ENCODE measurements around the gene CLSTN2.

Gene CLSTN2

DNA sequence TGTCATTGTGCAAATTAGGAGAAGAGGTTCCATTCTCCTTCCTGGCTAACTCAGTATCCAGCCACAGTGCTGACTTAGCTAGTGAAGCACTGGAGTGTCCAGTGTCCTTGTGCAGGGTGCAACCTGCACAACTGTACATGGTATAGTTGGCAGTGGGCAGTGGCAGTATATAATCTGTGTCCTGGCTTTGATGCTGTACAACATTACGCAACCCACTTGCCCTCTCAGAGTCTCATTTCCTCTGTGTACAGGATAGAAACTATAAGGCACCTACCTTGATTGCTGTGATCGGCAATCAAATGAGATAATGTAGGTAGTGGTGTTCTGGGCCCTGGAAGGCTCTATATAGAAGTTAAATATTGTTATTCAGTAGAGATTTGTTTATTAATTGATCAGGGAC is 333.6 kb downstream of the CLSTN2 start:
- DNase-seq = no peak
- H3K4ac ChIP-seq (ENCODE audit: low read depth, low read length) = no peak overlapping the region
- no peaks in the 10 kb centered on the region for H3K79me2 ChIP-seq (ENCODE audit: control insufficient read depth, insufficient read depth, low read length, poor library complexity)
- no peak overlapping the region for H3K4me2 ChIP-seq (ENCODE audit: low read length)
- no peak overlapping the region for H3K27ac ChIP-seq (ENCODE audit: low read depth, low read length)
- H3K27me3 ChIP-seq (ENCODE audit: insufficient read depth, low read length) = no peaks in the 10 kb centered on the region
- no peak overlapping the region for H2AK5ac ChIP-seq (ENCODE audit: low read length)
- no peaks in the 10 kb centered on the region for H3K36me3 ChIP-seq (ENCODE audit: control insufficient read depth in 1 of 2, insufficient read depth in 2 of 2, low read length in 2 of 2)
- H3K4me3 ChIP-seq (ENCODE audit: low read depth, low read length) = no peak overlapping the region
- WGBS (ENCODE audit: extremely low coverage, insufficient coverage, insufficient read length) = no CpG with 5 or more reads among the region's 2 CpGs
- H2BK5ac ChIP-seq (ENCODE audit: low read depth, low read length, poor library complexity) = no peak overlapping the region
- H3K23ac ChIP-seq (ENCODE audit: low read length) = no peak overlapping the region
- no peak overlapping the region for H4K8ac ChIP-seq (ENCODE audit: low read depth, low read length)
- H2AFZ ChIP-seq (ENCODE audit: insufficient read depth, low read length, poor library complexity) = no peak overlapping the region
- peaks cover 3% of the 10 kb centered on the region in 2 experiments for H3K4me1 ChIP-seq (ENCODE audit: control insufficient read depth in 1 of 2, insufficient read depth in 2 of 2, low read length in 2 of 2)
- no peak overlapping the region for H2BK12ac ChIP-seq (ENCODE audit: low read length)
- H4K12ac ChIP-seq (ENCODE audit: low read depth, low read length) = no peak overlapping the region
- no peak overlapping the region for H3K18ac ChIP-seq (ENCODE audit: low read length)
- H3K9ac ChIP-seq (ENCODE audit: low read length) = no peak overlapping the region
- no peaks in the 10 kb centered on the region for H3K9me3 ChIP-seq (ENCODE audit: insufficient read depth, low read depth, low read length)
- H4K91ac ChIP-seq (ENCODE audit: low read depth, low read length) = no peak overlapping the region
- no peak overlapping the region for H2BK120ac ChIP-seq (ENCODE audit: insufficient read depth, low read length, poor library complexity)
- H3K14ac ChIP-seq (ENCODE audit: low read length) = no peak overlapping the region
- no peaks in the 10 kb centered on the region for H3K79me1 ChIP-seq (ENCODE audit: low read length)

DNA sequence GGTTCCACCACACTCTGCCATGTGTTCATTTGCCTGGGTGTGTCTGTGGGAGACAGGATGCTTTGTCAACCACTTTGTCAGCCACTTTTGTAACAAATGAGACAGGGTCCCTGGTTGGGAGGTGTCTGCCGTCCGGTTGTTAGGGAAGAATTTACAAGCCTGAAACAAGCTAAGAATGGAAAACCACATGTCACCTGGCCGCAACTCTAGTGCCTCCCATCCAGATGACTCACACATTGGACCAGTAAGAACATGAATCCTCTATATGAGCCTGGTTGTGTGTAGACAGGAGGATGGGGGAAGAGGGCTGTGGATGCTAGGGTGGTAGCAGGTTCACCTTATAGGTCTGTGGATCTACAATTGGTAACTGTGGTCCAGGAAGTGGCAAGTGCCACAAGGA is 335.3 kb downstream of the CLSTN2 start:
- Histone ChIP-seq H2BK5ac (ENCODE audit: low read depth, low read length, poor library complexity) (no peak overlapping the region), H3K4me3 (ENCODE audit: low read depth, low read length) (no peak overlapping the region), H3K27ac (ENCODE audit: low read depth, low read length) (no peak overlapping the region), H2AFZ (ENCODE audit: insufficient read depth, low read length, poor library complexity) (no peak overlapping the region), H3K27me3 (ENCODE audit: insufficient read depth, low read length) (no peaks in the 10 kb centered on the region), H3K9ac (ENCODE audit: low read length) (no peak overlapping the region), H3K18ac (ENCODE audit: low read length) (no peak overlapping the region), H3K79me2 (ENCODE audit: control insufficient read depth, insufficient read depth, low read length, poor library complexity) (no peaks in the 10 kb centered on the region), H3K79me1 (ENCODE audit: low read length) (no peaks in the 10 kb centered on the region), H4K8ac (ENCODE audit: low read depth, low read length) (no peak overlapping the region), H3K14ac (ENCODE audit: low read length) (no peak overlapping the region), H2BK120ac (ENCODE audit: insufficient read depth, low read length, poor library complexity) (no peak overlapping the region), H3K4ac (ENCODE audit: low read depth, low read length) (no peak overlapping the region), H4K12ac (ENCODE audit: low read depth, low read length) (no peak overlapping the region), H3K36me3 (ENCODE audit: control insufficient read depth in 1 of 2, insufficient read depth in 2 of 2, low read length in 2 of 2) (no peaks in the 10 kb centered on the region), H3K23ac (ENCODE audit: low read length) (no peak overlapping the region), H2AK5ac (ENCODE audit: low read length) (no peak overlapping the region), H3K4me2 (ENCODE audit: low read length) (no peak overlapping the region), H3K4me1 (ENCODE audit: control insufficient read depth in 1 of 2, insufficient read depth in 2 of 2, low read length in 2 of 2) (peaks cover 0 to under 1% of the 10 kb centered on the region in 2 experiments), H2BK12ac (ENCODE audit: low read length) (no peak overlapping the region), H3K9me3 (ENCODE audit: insufficient read depth, low read depth, low read length) (no peaks in the 10 kb centered on the region), H4K91ac (ENCODE audit: low read depth, low read length) (no peak overlapping the region)
- DNase-seq = no peak
- WGBS (ENCODE audit: extremely low coverage, insufficient coverage, insufficient read length) = no CpG with 5 or more reads among the region's 3 CpGs

- Histone ChIP-seq H3K27ac (ENCODE audit: low read depth, low read length) (no peak overlapping the region), H4K12ac (ENCODE audit: low read depth, low read length) (no peak overlapping the region), H2BK120ac (ENCODE audit: insufficient read depth, low read length, poor library complexity) (no peak overlapping the region), H3K14ac (ENCODE audit: low read length) (no peak overlapping the region), H3K79me2 (ENCODE audit: control insufficient read depth, insufficient read depth, low read length, poor library complexity) (no peaks in the 10 kb centered on the region), H2BK12ac (ENCODE audit: low read length) (no peak overlapping the region), H4K8ac (ENCODE audit: low read depth, low read length) (no peak overlapping the region), H3K4ac (ENCODE audit: low read depth, low read length) (no peak overlapping the region), H3K23ac (ENCODE audit: low read length) (no peak overlapping the region), H3K79me1 (ENCODE audit: low read length) (no peaks in the 10 kb centered on the region), H3K4me3 (ENCODE audit: low read depth, low read length) (no peak overlapping the region), H2BK5ac (ENCODE audit: low read depth, low read length, poor library complexity) (no peak overlapping the region), H4K91ac (ENCODE audit: low read depth, low read length) (no peak overlapping the region), H3K36me3 (ENCODE audit: control insufficient read depth in 1 of 2, insufficient read depth in 2 of 2, low read length in 2 of 2) (no peaks in the 10 kb centered on the region), H3K18ac (ENCODE audit: low read length) (no peak overlapping the region), H3K4me1 (ENCODE audit: control insufficient read depth in 1 of 2, insufficient read depth in 2 of 2, low read length in 2 of 2) (no peaks in the 10 kb centered on the region), H3K9ac (ENCODE audit: low read length) (no peak overlapping the region), H2AFZ (ENCODE audit: insufficient read depth, low read length, poor library complexity) (no peak overlapping the region), H3K27me3 (ENCODE audit: insufficient read depth, low read length) (no peaks in the 10 kb centered on the region), H2AK5ac (ENCODE audit: low read length) (no peak overlapping the region), H3K9me3 (ENCODE audit: insufficient read depth, low read depth, low read length) (no peaks in the 10 kb centered on the region), H3K4me2 (ENCODE audit: low read length) (no peak overlapping the region)
- DNase-seq = no peak
- WGBS (ENCODE audit: extremely low coverage, insufficient coverage, insufficient read length) = no CpG with 5 or more reads among the region's 5 CpGs
Measured at GRCh38 chr3:140273542-140274195, 338.7 kb downstream of the CLSTN2 start.

GRCh38 chr3:140274429-140274828 is 339.4 kb downstream of the CLSTN2 start:
- H3K36me3 ChIP-seq (ENCODE audit: control insufficient read depth in 1 of 2, insufficient read depth in 2 of 2, low read length in 2 of 2) = no peaks in the 10 kb centered on the region
- H2BK120ac ChIP-seq (ENCODE audit: insufficient read depth, low read length, poor library complexity) = no peak overlapping the region
- no peak overlapping the region for H3K4me3 ChIP-seq (ENCODE audit: low read depth, low read length)
- no peaks in the 10 kb centered on the region for H3K79me1 ChIP-seq (ENCODE audit: low read length)
- WGBS (ENCODE audit: extremely low coverage, insufficient coverage, insufficient read length) = no CpG with 5 or more reads among the region's 5 CpGs
- no peaks in the 10 kb centered on the region for H3K79me2 ChIP-seq (ENCODE audit: control insufficient read depth, insufficient read depth, low read length, poor library complexity)
- H3K9me3 ChIP-seq (ENCODE audit: insufficient read depth, low read depth, low read length) = no peaks in the 10 kb centered on the region
- no peaks in the 10 kb centered on the region for H3K4me1 ChIP-seq (ENCODE audit: control insufficient read depth in 1 of 2, insufficient read depth in 2 of 2, low read length in 2 of 2)
- H2BK5ac ChIP-seq (ENCODE audit: low read depth, low read length, poor library complexity) = no peak overlapping the region
- H3K9ac ChIP-seq (ENCODE audit: low read length) = no peak overlapping the region
- H3K4me2 ChIP-seq (ENCODE audit: low read length) = no peak overlapping the region
- H2AK5ac ChIP-seq (ENCODE audit: low read length) = no peak overlapping the region
- no peak overlapping the region for H4K91ac ChIP-seq (ENCODE audit: low read depth, low read length)
- H3K4ac ChIP-seq (ENCODE audit: low read depth, low read length) = no peak overlapping the region
- H3K23ac ChIP-seq (ENCODE audit: low read length) = no peak overlapping the region
- H3K27me3 ChIP-seq (ENCODE audit: insufficient read depth, low read length) = no peaks in the 10 kb centered on the region
- DNase-seq = no peak
- no peak overlapping the region for H3K27ac ChIP-seq (ENCODE audit: low read depth, low read length)
- H2BK12ac ChIP-seq (ENCODE audit: low read length) = no peak overlapping the region
- no peak overlapping the region for H2AFZ ChIP-seq (ENCODE audit: insufficient read depth, low read length, poor library complexity)
- H4K8ac ChIP-seq (ENCODE audit: low read depth, low read length) = no peak overlapping the region
- H3K18ac ChIP-seq (ENCODE audit: low read length) = no peak overlapping the region
- no peak overlapping the region for H3K14ac ChIP-seq (ENCODE audit: low read length)
- H4K12ac ChIP-seq (ENCODE audit: low read depth, low read length) = no peak overlapping the region
